PC-3 (cell line): ENCODE results near the gene TESK2. TPM values are rescaled to one million over a fixed set of nuclear protein-coding genes. Genes with fewer than 3 reads are reported as not detected.
"Not testable (repeated sequence)": the region's sequence is repeated elsewhere in the genome, so short reads cannot be mapped to it uniquely, and the experiment has no call there.

Experiments
- ATAC-seq: fragments of 200-7000 bp; cut with Tn5 transposase; 2 replicates; pipeline ENCODE4 v1.9.1; 2020; ENCODE audit warnings: mild to moderate bottlenecking, moderate library complexity
- BruUV-seq: library from RNA; stranded (reverse); fragments of 400-500 nt; replicated peaks from 2 replicates; lab custom pipeline; 2021; lab: Mats Ljungman, UMichigan
- CTCF ChIA-PET: fragments of 300-600 bp; sonication (Branson Sonifier 250); formaldehyde crosslinking; loops from one replicate; lab custom pipeline; 2022; ENCODE audit warnings: antibody characterized with exemption; lab: Charles Lee
- POLR2A ChIA-PET: fragments of 300-600 bp; sonication (Branson Sonifier 250); formaldehyde crosslinking; loops from one replicate; lab custom pipeline; 2022; ENCODE audit warnings: antibody characterized with exemption; ENCODE audit not compliant: unreplicated experiment; lab: Charles Lee
- DNase-seq: peaks from one replicate; pipeline ENCODE4 v3.0.0-alpha.2; 2015
- H2AFZ ChIP-seq: fragments of 300-600 bp; sonication (generic); 2 replicates; pipeline ENCODE4 v1.6.0; 2016; ENCODE audit warnings: antibody characterized with exemption, low read length
- H3F3A ChIP-seq: fragments of 300-600 bp; sonication (generic); one replicate; pipeline ENCODE4 v1.6.0; 2017; ENCODE audit warnings: antibody characterized with exemption, low read length, control low read depth, mild to moderate bottlenecking; ENCODE audit not compliant: unreplicated experiment
- H3K27ac ChIP-seq: fragments of 300-600 bp; sonication (generic); 2 replicates; pipeline ENCODE4 v1.5.1; 2016; ENCODE audit warnings: mild to moderate bottlenecking, low read length
- H3K27me3 ChIP-seq: fragments of 300-600 bp; sonication (generic); 2 replicates; pipeline ENCODE4 v1.6.1; 2016; ENCODE audit warnings: low read length, mixed read lengths
- H3K36me3 ChIP-seq: fragments of 300-600 bp; sonication (generic); 2 replicates; pipeline ENCODE4 v1.6.1; 2016; ENCODE audit warnings: low read depth, mixed run types, low read length, mixed read lengths
- H3K4me1 ChIP-seq: fragments of 300-600 bp; sonication (generic); 2 replicates; pipeline ENCODE4 v1.5.1; 2016; ENCODE audit warnings: low read length; ENCODE audit not compliant: insufficient read depth
- H3K4me2 ChIP-seq: fragments of 300-600 bp; sonication (generic); 2 replicates; pipeline ENCODE4 v1.6.0; 2016; ENCODE audit warnings: low read length
- H3K4me3 ChIP-seq: fragments of 300-600 bp; sonication (generic); 2 replicates; pipeline ENCODE4 v1.5.1; 2016; ENCODE audit warnings: mild to moderate bottlenecking, low read length, mixed read lengths
- H3K79me2 ChIP-seq: fragments of 300-600 bp; sonication (generic); 2 replicates; pipeline ENCODE4 v1.6.1; 2017; ENCODE audit warnings: low read length, mixed read lengths
- H3K9ac ChIP-seq: fragments of 300-600 bp; sonication (generic); 2 replicates; pipeline ENCODE4 v1.6.0; 2016; ENCODE audit warnings: mild to moderate bottlenecking, low read length
- H3K9me2 ChIP-seq: fragments of 300-600 bp; sonication (generic); replicated peaks from 2 replicates; pipeline ENCODE4 v1.6.1; 2016; ENCODE audit warnings: mixed run types, low read length, mixed read lengths
- H3K9me3 ChIP-seq: fragments of 300-600 bp; sonication (generic); 2 replicates; pipeline ENCODE4 v1.6.1; 2016; ENCODE audit warnings: low read length, mixed read lengths
- H4K20me1 ChIP-seq: fragments of 300-600 bp; sonication (generic); 2 replicates; pipeline ENCODE4 v1.6.1; 2016; ENCODE audit warnings: low read length, mixed read lengths
- EZH2 ChIP-seq: fragments of 300-600 bp; sonication (generic); IDR thresholded peaks from one replicate; pipeline ENCODE4 v1.6.1; 2017; ENCODE audit warnings: antibody characterized with exemption, mild to moderate bottlenecking, low read length; ENCODE audit not compliant: unreplicated experiment
- EZH2phosphoT487 ChIP-seq: fragments of 300-600 bp; sonication (generic); IDR thresholded peaks from 2 replicates; pipeline ENCODE4 v1.6.1; 2018; ENCODE audit warnings: mild to moderate bottlenecking, antibody characterized with exemption, low read length, borderline replicate concordance
- intact Hi-C: fragments of 100-400 bp; cut with micrococcal nuclease; formaldehyde crosslinking; loops from 2 replicates; pipeline ENCODE4 v1.9.0; 2023
- total RNA-seq: library from RNA; depleted of rRNA; stranded (reverse); fragments of >200 nt; gene quantifications from 2 replicates; pipeline ENCODE4 v1.2.3, GENCODE V29; 2014
- TF ChIP-seq, protein P1 (sequence below): fragments of 300-600 bp; sonication (generic); conservative IDR thresholded peaks from 2 replicates; pipeline ENCODE4 v1.5.1; 2017; ENCODE audit warnings: antibody characterized with exemption, low read depth, mild to moderate bottlenecking, low read length

Gene TESK2
- total RNA-seq, 1 experiment from 2014 or later: 6.0 TPM

- Histone ChIP-seq H3K4me2 (no peak overlapping the region), H3F3A (no peaks in the 10 kb centered on the region), H3K9me3 (no peaks in the 10 kb centered on the region), H2AFZ (no peak overlapping the region), H3K79me2 (no peaks in the 10 kb centered on the region), H3K9ac (no peak overlapping the region), H3K27me3 (no peaks in the 10 kb centered on the region), H4K20me1 (no peaks in the 10 kb centered on the region), H3K4me3 (no peak overlapping the region), H3K9me2 (no peaks in the 10 kb centered on the region), H3K36me3 (no peaks in the 10 kb centered on the region), H3K27ac (no peak overlapping the region), H3K4me1 (no peaks in the 10 kb centered on the region)
- no TSS peak for BruUV-seq
- no peak for ATAC-seq
- no peak for DNase-seq
- CTCF ChIA-PET: no interaction called here
- TF ChIP-seq, protein P1, sequence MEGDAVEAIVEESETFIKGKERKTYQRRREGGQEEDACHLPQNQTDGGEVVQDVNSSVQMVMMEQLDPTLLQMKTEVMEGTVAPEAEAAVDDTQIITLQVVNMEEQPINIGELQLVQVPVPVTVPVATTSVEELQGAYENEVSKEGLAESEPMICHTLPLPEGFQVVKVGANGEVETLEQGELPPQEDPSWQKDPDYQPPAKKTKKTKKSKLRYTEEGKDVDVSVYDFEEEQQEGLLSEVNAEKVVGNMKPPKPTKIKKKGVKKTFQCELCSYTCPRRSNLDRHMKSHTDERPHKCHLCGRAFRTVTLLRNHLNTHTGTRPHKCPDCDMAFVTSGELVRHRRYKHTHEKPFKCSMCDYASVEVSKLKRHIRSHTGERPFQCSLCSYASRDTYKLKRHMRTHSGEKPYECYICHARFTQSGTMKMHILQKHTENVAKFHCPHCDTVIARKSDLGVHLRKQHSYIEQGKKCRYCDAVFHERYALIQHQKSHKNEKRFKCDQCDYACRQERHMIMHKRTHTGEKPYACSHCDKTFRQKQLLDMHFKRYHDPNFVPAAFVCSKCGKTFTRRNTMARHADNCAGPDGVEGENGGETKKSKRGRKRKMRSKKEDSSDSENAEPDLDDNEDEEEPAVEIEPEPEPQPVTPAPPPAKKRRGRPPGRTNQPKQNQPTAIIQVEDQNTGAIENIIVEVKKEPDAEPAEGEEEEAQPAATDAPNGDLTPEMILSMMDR: no peak
- TF ChIP-seq EZH2 (no peak), EZH2phosphoT487 (no peak)
- intact Hi-C loops: no loop called here
- POLR2A ChIA-PET: no interaction called here
Observed at GRCh38 chr1:45386219-45386618, 104.7 kb downstream of the TESK2 start.

DNA sequence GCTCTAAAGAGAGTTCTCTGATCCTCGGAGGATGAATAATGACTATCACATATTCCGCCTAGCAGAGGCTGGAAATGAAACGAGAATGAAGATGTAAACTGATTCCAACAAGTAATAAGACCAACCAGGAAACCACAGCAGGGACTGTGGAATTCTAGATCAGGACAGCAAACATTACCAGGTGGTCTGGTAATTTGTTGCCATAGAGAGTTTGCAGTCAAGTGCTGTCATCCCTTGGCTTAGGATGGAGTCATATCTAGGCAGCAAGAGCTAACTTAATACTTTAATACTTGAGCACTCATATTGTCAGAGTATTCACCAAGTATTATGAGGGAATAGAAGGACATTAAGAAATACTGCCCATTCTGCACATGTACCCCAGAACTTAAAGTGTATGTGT lies 105.7 kb downstream of the TESK2 start:
- no peak for DNase-seq
- no peak overlapping the region for H3K9ac ChIP-seq
- H4K20me1 ChIP-seq: no peaks in the 10 kb centered on the region
- no peaks in the 10 kb centered on the region for H3K4me1 ChIP-seq
- intact Hi-C loops: no loop called here
- ChIA-PET POLR2A (no interaction called here), CTCF (no interaction called here)
- no peaks in the 10 kb centered on the region for H3K27me3 ChIP-seq
- no peak overlapping the region for H3K27ac ChIP-seq
- TF ChIP-seq, protein P1: no peak
- TF ChIP-seq EZH2 (no peak), EZH2phosphoT487 (no peak)
- H3K9me3 ChIP-seq: no peaks in the 10 kb centered on the region
- no peaks in the 10 kb centered on the region for H3K79me2 ChIP-seq
- no peak overlapping the region for H3K4me2 ChIP-seq
- H2AFZ ChIP-seq: no peak overlapping the region
- no peaks in the 10 kb centered on the region for H3F3A ChIP-seq
- no peak for ATAC-seq
- no peaks in the 10 kb centered on the region for H3K36me3 ChIP-seq
- BruUV-seq: no TSS peak
- no peaks in the 10 kb centered on the region for H3K9me2 ChIP-seq
- H3K4me3 ChIP-seq: no peak overlapping the region

- H3K27ac ChIP-seq, H4K20me1 ChIP-seq, H3K9me2 ChIP-seq, H3K4me3 ChIP-seq, ATAC-seq, H3K4me2 ChIP-seq, H3K4me1 ChIP-seq, H3K9me3 ChIP-seq, H3K36me3 ChIP-seq, H2AFZ ChIP-seq, H3K9ac ChIP-seq, intact Hi-C loops, H3K27me3 ChIP-seq, H3K79me2 ChIP-seq, H3F3A ChIP-seq, BruUV-seq, DNase-seq: not testable (repeated sequence)
- ChIA-PET POLR2A (interaction anchor here (0.6 kb wide), 1 partner anchor 489 kb away, joined by 6 read pairs; no protein-coding TSS in a partner anchor), CTCF (interaction anchor here (0.6 kb wide), 1 partner anchor 476 kb away, joined by 10 read pairs; no protein-coding TSS in a partner anchor)
Observed at GRCh38 chr1:45384213-45384612, 106.8 kb downstream of the TESK2 start.
